Activated naive CD4-positive, alpha-beta T cell treated with anti-CD3 and anti-CD28 coated beads for 36 hours (primary cell): ENCODE measurements around the gene ADK. TPM values are rescaled to one million over a fixed set of nuclear protein-coding genes. Genes with fewer than 3 reads are reported as not detected.

ENCODE experiments used
- CTCF ChIA-PET: fragments of 350-600 bp; sonication (Branson Sonifier 250); formaldehyde crosslinking; loops from one replicate; lab custom pipeline; 2021; ENCODE audit warnings: antibody characterized with exemption; lab: Charles Lee
- DNase-seq: peaks from one replicate; pipeline ENCODE4 v3.0.0-alpha.2; 2020
- H3K27ac Mint-ChIP-seq: one replicate; pipeline ENCODE4 v1.8.0; 2021; ENCODE audit warnings: mild to moderate bottlenecking, mixed read lengths
- H3K27me3 Mint-ChIP-seq: one replicate; pipeline ENCODE4 v1.8.0; 2021; ENCODE audit warnings: low read depth, mixed read lengths
- H3K36me3 Mint-ChIP-seq: one replicate; pipeline ENCODE4 v1.8.0; 2021; ENCODE audit warnings: low read depth, mixed read lengths
- H3K4me1 Mint-ChIP-seq: one replicate; pipeline ENCODE4 v1.8.0; 2021; ENCODE audit warnings: low read depth, mixed read lengths
- H3K4me3 Mint-ChIP-seq: one replicate; pipeline ENCODE4 v1.8.0; 2021; ENCODE audit warnings: mild to moderate bottlenecking, moderate library complexity, mixed read lengths
- H3K9me3 Mint-ChIP-seq: one replicate; pipeline ENCODE4 v1.8.0; 2021; ENCODE audit warnings: mixed read lengths
- intact Hi-C: fragments of 100-400 bp; cut with micrococcal nuclease; formaldehyde crosslinking; loops from one replicate; pipeline ENCODE4 v1.15.1; 2023
- total RNA-seq, 2 experiments: library from RNA; stranded (reverse); gene quantifications; one replicate each; pipeline ENCODE4 v1.2.3, GENCODE V29; 2021

The ADK gene
- total RNA-seq, 2 experiments from 2014 or later = 43.4 to 43.9 TPM

GRCh38 chr10:74425456-74426001 is 274.5 kb downstream of the ADK start:
- Mint-ChIP-seq H3K27me3 (no peaks in the 10 kb centered on the region), H3K36me3 (peaks cover 6% of the 10 kb centered on the region), H3K27ac (no peak overlapping the region), H3K9me3 (no peaks in the 10 kb centered on the region), H3K4me1 (no peaks in the 10 kb centered on the region), H3K4me3 (no peak overlapping the region)
- CTCF ChIA-PET = no interaction called here
- intact Hi-C loops = loop anchor here (10.0 kb wide), 1 partner anchor 679 kb away; a partner anchor contains a TSS
- DNase-seq = no peak

GRCh38 chr10:74431816-74432215 is 280.8 kb downstream of the ADK start:
- peaks cover 8% of the 10 kb centered on the region for H3K36me3 Mint-ChIP-seq
- H3K4me3 Mint-ChIP-seq = no peak overlapping the region
- H3K4me1 Mint-ChIP-seq = no peaks in the 10 kb centered on the region
- H3K27ac Mint-ChIP-seq = no peak overlapping the region
- no peaks in the 10 kb centered on the region for H3K9me3 Mint-ChIP-seq
- no peak for DNase-seq
- CTCF ChIA-PET = no interaction called here
- intact Hi-C loops = no loop called here
- H3K27me3 Mint-ChIP-seq = no peaks in the 10 kb centered on the region

- Mint-ChIP-seq H3K4me3 (no peak overlapping the region), H3K27ac (no peak overlapping the region), H3K36me3 (peaks cover 7% of the 10 kb centered on the region), H3K4me1 (peaks cover 6% of the 10 kb centered on the region), H3K9me3 (no peaks in the 10 kb centered on the region), H3K27me3 (no peaks in the 10 kb centered on the region)
- CTCF ChIA-PET = no interaction called here
- DNase-seq = no peak
- intact Hi-C loops = no loop called here
Observed at GRCh38 chr10:74432841-74433594, 282.0 kb downstream of the ADK start.

- no peak overlapping the region for H3K4me3 Mint-ChIP-seq
- H3K36me3 Mint-ChIP-seq = peaks cover 7% of the 10 kb centered on the region
- no peaks in the 10 kb centered on the region for H3K9me3 Mint-ChIP-seq
- peaks cover 10% of the 10 kb centered on the region for H3K4me1 Mint-ChIP-seq
- no peak for DNase-seq
- CTCF ChIA-PET = no interaction called here
- intact Hi-C loops = no loop called here
- H3K27ac Mint-ChIP-seq = no peak overlapping the region
- no peaks in the 10 kb centered on the region for H3K27me3 Mint-ChIP-seq
Observed at GRCh38 chr10:74433595-74433956, 282.6 kb downstream of the ADK start.

- CTCF ChIA-PET = interaction anchor here (0.6 kb wide), 2 partner anchors 631 to 639 kb away, joined by 3 to 4 read pairs; no protein-coding TSS in a partner anchor
- DNase-seq = no peak
- no peak overlapping the region for H3K27ac Mint-ChIP-seq
Observed at GRCh38 chr10:74433993-74434392, 283.0 kb downstream of the ADK start.

GRCh38 chr10:74434547-74434946 is 283.5 kb downstream of the ADK start:
- intact Hi-C loops = no loop called here
- Mint-ChIP-seq H3K27me3 (no peaks in the 10 kb centered on the region), H3K27ac (no peak overlapping the region), H3K36me3 (peaks cover 7% of the 10 kb centered on the region), H3K4me3 (no peak overlapping the region), H3K4me1 (peaks cover 18% of the 10 kb centered on the region), H3K9me3 (no peaks in the 10 kb centered on the region)
- CTCF ChIA-PET = interaction anchor here (0.6 kb wide), 2 partner anchors 631 to 638 kb away, joined by 3 to 4 read pairs; no protein-coding TSS in a partner anchor
- no peak for DNase-seq

More at GRCh38 chr10:74433993-74434392, 283.0 kb downstream of the ADK start:
- peaks cover 7% of the 10 kb centered on the region for H3K36me3 Mint-ChIP-seq
- no peak overlapping the region for H3K4me3 Mint-ChIP-seq
- intact Hi-C loops = no loop called here
- H3K4me1 Mint-ChIP-seq = peaks cover 14% of the 10 kb centered on the region
- no peaks in the 10 kb centered on the region for H3K27me3 Mint-ChIP-seq
- H3K9me3 Mint-ChIP-seq = no peaks in the 10 kb centered on the region

GRCh38 chr10:74436523-74437170 is 285.6 kb downstream of the ADK start:
- no peak for DNase-seq
- H3K36me3 Mint-ChIP-seq = peaks cover 4% of the 10 kb centered on the region
- H3K4me3 Mint-ChIP-seq = no peak overlapping the region
- H3K4me1 Mint-ChIP-seq = peaks cover 18% of the 10 kb centered on the region
- H3K27ac Mint-ChIP-seq = no peak overlapping the region
- CTCF ChIA-PET = interaction anchor here (0.7 kb wide), 1 partner anchor 107 kb away, joined by 4 read pairs; no protein-coding TSS in a partner anchor
- intact Hi-C loops = no loop called here
- no peaks in the 10 kb centered on the region for H3K9me3 Mint-ChIP-seq
- no peaks in the 10 kb centered on the region for H3K27me3 Mint-ChIP-seq

- CTCF ChIA-PET = interaction anchor here (0.7 kb wide), 1 partner anchor 1016 kb away, joined by 3 read pairs; no protein-coding TSS in a partner anchor
- H3K36me3 Mint-ChIP-seq = peaks cover 4% of the 10 kb centered on the region
Observed at GRCh38 chr10:74437822-74438221, 286.8 kb downstream of the ADK start.

GRCh38 chr10:74439213-74439612 is 288.2 kb downstream of the ADK start:
- peaks cover 18% of the 10 kb centered on the region for H3K4me1 Mint-ChIP-seq
- H3K4me3 Mint-ChIP-seq = no peak overlapping the region
- intact Hi-C loops = no loop called here
- DNase-seq = no peak
- CTCF ChIA-PET = no interaction called here
- no peak overlapping the region for H3K27ac Mint-ChIP-seq
- H3K36me3 Mint-ChIP-seq = peaks cover 4% of the 10 kb centered on the region
- H3K9me3 Mint-ChIP-seq = no peaks in the 10 kb centered on the region
- H3K27me3 Mint-ChIP-seq = no peaks in the 10 kb centered on the region

More at GRCh38 chr10:74437822-74438221, 286.8 kb downstream of the ADK start:
- Mint-ChIP-seq H3K4me3 (no peak overlapping the region), H3K4me1 (peaks cover 18% of the 10 kb centered on the region), H3K27ac (no peak overlapping the region), H3K9me3 (no peaks in the 10 kb centered on the region), H3K27me3 (no peaks in the 10 kb centered on the region)
- DNase-seq = no peak
- intact Hi-C loops = no loop called here

GRCh38 chr10:74445493-74445892 is 294.5 kb downstream of the ADK start:
- no peaks in the 10 kb centered on the region for H3K27me3 Mint-ChIP-seq

GRCh38 chr10:74450602-74451001 is 299.6 kb downstream of the ADK start:
- DNase-seq = no peak
- intact Hi-C loops = loop anchor here (1.0 to 2.0 kb wide), 2 partner anchors 53 to 134 kb away; no protein-coding TSS in a partner anchor
- Mint-ChIP-seq H3K27me3 (no peaks in the 10 kb centered on the region), H3K4me1 (peaks cover 18% of the 10 kb centered on the region), H3K9me3 (no peaks in the 10 kb centered on the region), H3K36me3 (peaks cover 6% of the 10 kb centered on the region), H3K27ac (no peak overlapping the region), H3K4me3 (no peak overlapping the region)
- CTCF ChIA-PET = interaction anchor here (0.6 kb wide), 1 partner anchor 585 kb away, joined by 3 read pairs; no protein-coding TSS in a partner anchor

More at GRCh38 chr10:74445493-74445892, 294.5 kb downstream of the ADK start:
- Mint-ChIP-seq H3K4me1 (peaks cover 10% of the 10 kb centered on the region), H3K4me3 (no peak overlapping the region), H3K36me3 (peaks cover 2% of the 10 kb centered on the region), H3K9me3 (no peaks in the 10 kb centered on the region), H3K27ac (no peak overlapping the region)
- no peak for DNase-seq
- intact Hi-C loops = no loop called here
- CTCF ChIA-PET = interaction anchor here (0.6 to 1.0 kb wide), 3 partner anchors 11 to 1983 kb away, joined by 3 to 5 read pairs (median 3); no protein-coding TSS in a partner anchor
